ENCODE measurements around the gene DOK4. TPM values are rescaled to one million over a fixed set of nuclear protein-coding genes. Genes with fewer than 3 reads are reported as not detected.

DOK4 gene
- total and polyA plus RNA-seq, 2 of the 8 experiments (the other 6 are each of a cell fraction or from before 2014, with no cell fraction given), result 24.0 to 28.9 TPM

- TF ChIP-seq MAX (IDR thresholded peaks at IDR 0.05), result no peak
- no peak for TF ChIP-seq YY1 (IDR thresholded peaks at IDR 0.05; ENCODE audit: low read depth, low read length)
- no peak for TF ChIP-seq CBX8 (IDR thresholded peaks at IDR 0.05; ENCODE audit: borderline replicate concordance, low read depth, low read length)
- TF ChIP-seq KDM1A (IDR thresholded peaks at IDR 0.05; ENCODE audit: borderline replicate concordance, low read length), result no peak
- no peak for TF ChIP-seq NRF1 (IDR thresholded peaks at IDR 0.05; ENCODE audit: low read depth, low read length)
- no peak for TF ChIP-seq BRCA1 (IDR thresholded peaks at IDR 0.05; ENCODE audit: low read depth, low read length)
- TF ChIP-seq TAF7 (optimal IDR thresholded peaks at IDR 0.05; ENCODE audit: borderline replicate concordance, low read depth, low read length), result no peak
- TF ChIP-seq EP300 (IDR thresholded peaks at IDR 0.05; ENCODE audit: borderline replicate concordance in 1 of 2, low read depth in 2 of 2, low read length in 2 of 2), result no peak
- no peak for TF ChIP-seq RNF2 (IDR thresholded peaks at IDR 0.05; ENCODE audit: borderline replicate concordance, low read depth, low read length, missing control alignments, poor library complexity, severe bottlenecking)
- TF ChIP-seq CEBPB (IDR thresholded peaks at IDR 0.05; ENCODE audit: low read depth, low read length), result no peak
- no peak for TF ChIP-seq SP1 (IDR thresholded peaks at IDR 0.05; ENCODE audit: low read depth, low read length)
- TF ChIP-seq SAP30 (IDR thresholded peaks at IDR 0.05; ENCODE audit: insufficient read depth, insufficient replicate concordance, low read length), result no peak
- Histone ChIP-seq H3K4me3 (ENCODE audit: extremely low read depth in 1 of 4, insufficient read depth in 2 of 4, low read depth in 3 of 4, low read length in 4 of 4) (no peak overlapping the region), H4K91ac (replicated peaks; ENCODE audit: insufficient read length, low read length) (peak overlapping the region; percentile 54), H2AK5ac (ENCODE audit: low read depth, low read length) (peak overlapping the region; percentile 53; the same call in 1 of the 2 replicates), H3K14ac (ENCODE audit: insufficient read length) (no peak overlapping the region), H2BK20ac (ENCODE audit: low read length) (0 out of 2 replicates have a peak overlapping the region, but pooled peaks have one; percentile 32), H3K23me2 (ENCODE audit: low read depth, low read length) (peaks cover 11% of the 10 kb centered on the region; the same call in 1 of the 2 replicates), H2AFZ (ENCODE audit: low read length) (no peak overlapping the region), H3K9ac (replicated peaks in 1 of 4; ENCODE audit: extremely low read depth in 1 of 4, low read depth in 3 of 4, low read length in 3 of 4) (no peak overlapping the region), H3K9me3 (ENCODE audit: insufficient read depth in 2 of 2, low read depth in 1 of 2, low read length in 1 of 2) (no peaks in the 10 kb centered on the region), H4K8ac (ENCODE audit: extremely low read depth, insufficient read depth, low read length) (no peak overlapping the region), H2BK12ac (ENCODE audit: low read depth, low read length) (peak overlapping the region; percentile 50; the same call in 1 of the 2 replicates), H3K4me2 (ENCODE audit: insufficient read depth in 1 of 2, low read depth in 2 of 2, low read length in 2 of 2) (no peak overlapping the region), H3K23ac (ENCODE audit: insufficient read length) (no peak overlapping the region), H2BK5ac (ENCODE audit: low read depth, low read length) (0 out of 2 replicates have a peak overlapping the region, but pooled peaks have one; percentile 66), H2BK15ac (ENCODE audit: low read length) (no peak overlapping the region), H2BK120ac (replicated peaks; ENCODE audit: low read depth, low read length) (no peak overlapping the region), H3K18ac (ENCODE audit: extremely low read depth, low read length) (no peak overlapping the region; the same call in 1 of the 2 replicates), H3K79me2 (ENCODE audit: control insufficient read depth in 1 of 2, insufficient read depth in 2 of 2, low read length in 2 of 2) (no peaks in the 10 kb centered on the region), H3K27me3 (replicated peaks in 1 of 4; ENCODE audit: control insufficient read depth in 3 of 4, extremely low read depth in 1 of 4, insufficient read depth in 3 of 4, low read length in 3 of 4) (peaks cover 0 to 12% (median 4%) of the 10 kb centered on the region in 4 experiments; a peak in 4 of 7 replicates), H4K20me1 (replicated peaks in 1 of 2; ENCODE audit: control insufficient read depth in 1 of 2, insufficient read depth in 2 of 2, low read length in 2 of 2) (peaks cover 1 to 2% of the 10 kb centered on the region in 2 experiments), H3K36me3 (ENCODE audit: control insufficient read depth in 2 of 4, insufficient read depth in 4 of 4, low read length in 3 of 4) (no peaks in the 10 kb centered on the region), H4K5ac (ENCODE audit: insufficient read length, low read depth, low read length) (no peak overlapping the region), H3K4ac (replicated peaks; ENCODE audit: insufficient read length, low read depth, low read length) (no peak overlapping the region), H3K4me1 (replicated peaks in 1 of 4; ENCODE audit: control insufficient read depth in 3 of 4, insufficient read depth in 4 of 4, low read length in 3 of 4) (peaks cover 5 to 43% (median 33%) of the 10 kb centered on the region in 4 experiments), H3K27ac (ENCODE audit: low read depth, low read length) (no peak overlapping the region), H3K79me1 (ENCODE audit: low read depth, low read length) (0 out of 2 replicates have a peak, but pooled peaks cover 3% of the 10 kb centered on the region), H3K56ac (replicated peaks; ENCODE audit: insufficient read length, low read depth, low read length) (no peak overlapping the region)
- POLR2A ChIA-PET (ENCODE audit: partially characterized antibody), result interaction anchor here (1.0 to 10.3 kb wide), 6 partner anchors 8 to 48 kb away, joined by 3 to 67 read pairs (median 4); partner anchors contain the start of gene POLR2C
- DNase-seq (ENCODE audit: low read depth in 1 of 2, low spot score in 2 of 2) (no peak), FAIRE-seq (no peak)
- WGBS, 2 experiments (ENCODE audit: extremely low coverage in 1 of 2, insufficient coverage in 1 of 2, insufficient read length in 1 of 2, insufficient replicate concordance in 2 of 2, low coverage in 1 of 2, low lambda C conversion rate in 2 of 2, missing lambda C conversion rate in 1 of 2), result 84% methylated on average over 6 of the region's 6 CpGs; no CpG with 5 or more reads in 1 of the 2 experiments
- CTCF ChIA-PET (ENCODE audit: partially characterized antibody), result interaction anchor here (1.2 to 15.0 kb wide), 6 partner anchors 9 to 95 kb away, joined by 3 to 210 read pairs (median 10); partner anchors contain the start of gene POLR2C
Observed at GRCh38 chr16:57480754-57481230, 5.5 kb downstream of the DOK4 start.

Data from H1 (cell line).